Neuronal stem cell (in vitro differentiated cells): ENCODE data around the gene MPHOSPH8.

ENCODE experiments used
- DNase-seq: peaks from one replicate; pipeline ENCODE4 v3.0.0-alpha.2; 2013; ENCODE audit warnings: low spot score
- H2AFZ ChIP-seq: one replicate; pipeline ENCODE4 v1.6.1; 2013; ENCODE audit warnings: mild to moderate bottlenecking, low read length, inconsistent platforms
- H2AK5ac ChIP-seq: 2 replicates; pipeline ENCODE4 v1.6.1; 2013; ENCODE audit warnings: low read depth, mild to moderate bottlenecking, inconsistent platforms, low read length, moderate library complexity, mixed read lengths
- H2BK120ac ChIP-seq: 2 replicates; pipeline ENCODE4 v1.6.1; 2013; ENCODE audit warnings: low read depth, mild to moderate bottlenecking, inconsistent platforms, low read length, moderate library complexity, mixed read lengths
- H2BK12ac ChIP-seq: one replicate; pipeline ENCODE4 v1.6.1; 2013; ENCODE audit warnings: low read length, inconsistent platforms
- H2BK15ac ChIP-seq: 2 replicates; pipeline ENCODE4 v1.6.1; 2013; ENCODE audit warnings: mild to moderate bottlenecking, low read length, inconsistent platforms, mixed read lengths
- H2BK5ac ChIP-seq: one replicate; pipeline ENCODE4 v1.6.1; 2013; ENCODE audit warnings: inconsistent platforms, mild to moderate bottlenecking, low read length, moderate library complexity
- H3K14ac ChIP-seq: one replicate; pipeline ENCODE4 v1.6.1; 2013; ENCODE audit warnings: low read length, inconsistent platforms
- H3K18ac ChIP-seq: 2 replicates; pipeline ENCODE4 v1.6.1; 2013; ENCODE audit warnings: low read length, inconsistent platforms
- H3K23ac ChIP-seq: 2 replicates; pipeline ENCODE4 v1.6.1; 2013; ENCODE audit warnings: low read depth, mild to moderate bottlenecking, mixed read lengths, low read length, inconsistent platforms; ENCODE audit not compliant: poor library complexity
- H3K27ac ChIP-seq: replicated peaks from 3 replicates; pipeline ENCODE4 v1.5.1; 2013; ENCODE audit warnings: low read length, inconsistent platforms
- H3K27me3 ChIP-seq, 3 experiments: 2 replicates each; pipeline ENCODE4 v1.6.1; 2013; ENCODE audit warnings: low read length in 3 of 3, mild to moderate bottlenecking in 2 of 3, inconsistent platforms in 1 of 3, low read depth in 1 of 3, mixed read lengths in 1 of 3, moderate library complexity in 1 of 3; ENCODE audit not compliant: control insufficient read depth in 3 of 3, insufficient read depth in 3 of 3
- H3K36me3 ChIP-seq, 2 donors: replicated peaks in 1 of 2; 2 replicates each; pipeline ENCODE4 v1.6.1; 2013; ENCODE audit warnings: low read length in 2 of 2; ENCODE audit not compliant: control insufficient read depth in 2 of 2, insufficient read depth in 2 of 2
- H3K4ac ChIP-seq: 2 replicates; pipeline ENCODE4 v1.6.1; 2013; ENCODE audit warnings: inconsistent platforms, mild to moderate bottlenecking, low read length, moderate library complexity
- H3K4me1 ChIP-seq, 2 donors: 1 replicate in 1 of 2; 2 replicates in 1 of 2; pipeline ENCODE4 v1.6.1; 2013; ENCODE audit warnings: low read length in 2 of 2, low read depth in 1 of 2; ENCODE audit not compliant: control insufficient read depth in 2 of 2, insufficient read depth in 1 of 2
- H3K4me2 ChIP-seq: one replicate; pipeline ENCODE4 v1.6.1; 2013; ENCODE audit warnings: mild to moderate bottlenecking, low read length, inconsistent platforms; ENCODE audit not compliant: insufficient read depth, poor library complexity, severe bottlenecking
- H3K4me3 ChIP-seq, 2 donors: 2 replicates each; pipeline ENCODE4 v1.5.1; 2013; ENCODE audit warnings: low read length in 2 of 2, mild to moderate bottlenecking in 2 of 2, inconsistent platforms in 1 of 2, moderate library complexity in 1 of 2
- H3K79me1 ChIP-seq: one replicate; pipeline ENCODE4 v1.6.1; 2013; ENCODE audit warnings: low read depth, mild to moderate bottlenecking, inconsistent platforms, low read length, moderate library complexity
- H3K9ac ChIP-seq: one replicate; pipeline ENCODE4 v1.6.1; 2013; ENCODE audit warnings: mild to moderate bottlenecking, low read depth, low read length, inconsistent platforms; ENCODE audit not compliant: poor library complexity
- H3K9me3 ChIP-seq, 2 donors: replicated peaks in 1 of 2; 2 replicates each; pipeline versions ENCODE3 to v1.6.1; 2013; ENCODE audit warnings: low read length in 2 of 2, mild to moderate bottlenecking in 2 of 2, inconsistent platforms in 1 of 2, low read depth in 1 of 2, mixed read lengths in 1 of 2, moderate library complexity in 1 of 2; ENCODE audit not compliant: control insufficient read depth in 2 of 2, insufficient read depth in 1 of 2
- H4K8ac ChIP-seq: one replicate; pipeline ENCODE4 v1.6.1; 2013; ENCODE audit warnings: low read depth, mild to moderate bottlenecking, inconsistent platforms, low read length, moderate library complexity
- H4K91ac ChIP-seq: one replicate; pipeline ENCODE4 v1.6.1; 2013; ENCODE audit warnings: low read length, low read depth, mild to moderate bottlenecking, inconsistent platforms; ENCODE audit not compliant: poor library complexity
- WGBS, 2 donors: extraction: QIAGEN DNeasy Blood & Tissue Kit; methylation state at CpG; one replicate each; pipeline ENCODE4 v1.1.7; 2013; ENCODE audit warnings: missing lambda C conversion rate in 2 of 2, mixed read lengths in 1 of 2; ENCODE audit not compliant: insufficient read length in 2 of 2, insufficient replicate concordance in 1 of 2; ENCODE audit errors: extremely low coverage in 2 of 2; 5-methylcytosine and 5-hydroxymethylcytosine counted together

Gene MPHOSPH8

DNA sequence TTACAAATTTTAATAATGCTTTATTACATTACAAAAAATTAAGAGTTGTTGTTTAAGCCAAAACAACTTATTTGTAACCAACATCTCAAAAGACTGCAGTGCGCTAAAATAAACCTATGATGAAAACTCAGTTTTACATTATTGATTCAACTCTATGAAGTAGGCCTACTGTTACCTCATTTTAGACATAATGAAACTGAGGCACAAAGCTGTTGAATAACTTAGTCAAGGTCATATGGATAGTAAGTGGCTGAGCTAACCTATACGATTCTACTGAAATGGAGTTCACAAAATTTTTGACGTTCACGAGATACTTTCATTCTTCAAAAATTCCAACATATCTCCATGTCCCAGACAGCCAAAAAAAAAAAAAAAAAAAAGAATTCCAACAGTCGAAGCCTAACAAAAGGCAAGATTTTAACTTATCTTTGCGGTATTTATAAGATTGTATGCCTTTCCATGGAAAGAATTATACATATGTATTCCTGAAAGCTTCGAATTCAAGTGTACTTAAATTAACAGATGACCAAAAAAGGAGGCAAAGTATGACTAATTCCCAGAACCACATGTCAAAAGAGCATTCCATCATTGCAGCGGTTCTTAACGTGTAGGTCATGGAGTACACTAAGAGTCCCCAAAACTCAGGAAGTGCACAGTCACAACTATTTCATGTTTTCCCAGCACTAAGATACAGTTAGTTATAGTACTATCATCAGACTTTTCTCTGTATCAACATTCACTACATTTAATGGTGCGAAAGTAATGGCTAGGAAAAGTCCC is 79.9 kb downstream of the MPHOSPH8 start:
- no peaks in the 10 kb centered on the region for H3K4me1 ChIP-seq
- H2BK120ac ChIP-seq: no peak overlapping the region
- no peak overlapping the region for H4K91ac ChIP-seq
- no peak overlapping the region for H3K4ac ChIP-seq
- no peak overlapping the region for H2AK5ac ChIP-seq
- no peak overlapping the region for H4K8ac ChIP-seq
- H2BK12ac ChIP-seq: no peak overlapping the region
- H3K23ac ChIP-seq: no peak overlapping the region
- H3K4me2 ChIP-seq: no peak overlapping the region
- peaks cover 0 to 55% of the 10 kb centered on the region in 2 donors for H3K36me3 ChIP-seq
- H3K9ac ChIP-seq: no peak overlapping the region
- no peak overlapping the region for H2BK15ac ChIP-seq
- no peaks in the 10 kb centered on the region for H3K9me3 ChIP-seq
- no peaks in the 10 kb centered on the region for H3K27me3 ChIP-seq
- H2BK5ac ChIP-seq: no peak overlapping the region
- H3K18ac ChIP-seq: no peak overlapping the region
- DNase-seq: no peak
- no peak overlapping the region for H3K14ac ChIP-seq
- no CpG with 5 or more reads among the region's 10 CpGs for WGBS, 2 donors
- no peak overlapping the region for H3K4me3 ChIP-seq
- no peak overlapping the region for H2AFZ ChIP-seq
- H3K79me1 ChIP-seq: peaks cover 1% of the 10 kb centered on the region
- H3K27ac ChIP-seq: no peak overlapping the region

- DNase-seq: no peak
- peaks cover 1% of the 10 kb centered on the region for H3K79me1 ChIP-seq
Measured at GRCh38 chr13:19720039-19720438, 86.6 kb downstream of the MPHOSPH8 start.

More at GRCh38 chr13:19720039-19720438, 86.6 kb downstream of the MPHOSPH8 start:
- H3K23ac ChIP-seq: no peak overlapping the region
- no peak overlapping the region for H3K18ac ChIP-seq
- no peak overlapping the region for H3K9ac ChIP-seq
- no peak overlapping the region for H2BK12ac ChIP-seq
- H4K8ac ChIP-seq: no peak overlapping the region
- H3K14ac ChIP-seq: no peak overlapping the region
- no peaks in the 10 kb centered on the region for H3K4me1 ChIP-seq
- peaks cover 2 to 79% of the 10 kb centered on the region in 2 donors for H3K36me3 ChIP-seq
- no peak overlapping the region for H3K27ac ChIP-seq
- H2AK5ac ChIP-seq: no peak overlapping the region
- no peak overlapping the region for H3K4me2 ChIP-seq
- no peak overlapping the region for H2BK5ac ChIP-seq
- H2AFZ ChIP-seq: no peak overlapping the region
- no peak overlapping the region for H4K91ac ChIP-seq
- H3K27me3 ChIP-seq: no peaks in the 10 kb centered on the region
- WGBS, 2 donors: no CpG with 5 or more reads among the region's 2 CpGs
- no peak overlapping the region for H3K4ac ChIP-seq
- no peak overlapping the region for H3K4me3 ChIP-seq
- no peak overlapping the region for H2BK15ac ChIP-seq
- H3K9me3 ChIP-seq: no peaks in the 10 kb centered on the region
- no peak overlapping the region for H2BK120ac ChIP-seq
